Suprapubic skin (tissue), 3 donors: ENCODE results near the gene MAGI1.

ENCODE experiments used
- EP300 ChIP-seq: sonication (generic); formaldehyde crosslinking; IDR thresholded peaks from one replicate; pipeline ENCODE4 v1.6.1; 2017; ENCODE audit warnings: antibody characterized with exemption
- TF ChIP-seq, protein P1 (sequence below), 2 donors: fragments of 200-600 bp in 1 of 2; fragments of 450-650 bp in 1 of 2; sonication (generic) in 1 of 2; IDR thresholded peaks; one replicate each; pipeline ENCODE4 v1.5.1; 2016 to 2019; ENCODE audit warnings: antibody characterized with exemption in 2 of 2, mild to moderate bottlenecking in 1 of 2, moderate library complexity in 1 of 2

DNA sequence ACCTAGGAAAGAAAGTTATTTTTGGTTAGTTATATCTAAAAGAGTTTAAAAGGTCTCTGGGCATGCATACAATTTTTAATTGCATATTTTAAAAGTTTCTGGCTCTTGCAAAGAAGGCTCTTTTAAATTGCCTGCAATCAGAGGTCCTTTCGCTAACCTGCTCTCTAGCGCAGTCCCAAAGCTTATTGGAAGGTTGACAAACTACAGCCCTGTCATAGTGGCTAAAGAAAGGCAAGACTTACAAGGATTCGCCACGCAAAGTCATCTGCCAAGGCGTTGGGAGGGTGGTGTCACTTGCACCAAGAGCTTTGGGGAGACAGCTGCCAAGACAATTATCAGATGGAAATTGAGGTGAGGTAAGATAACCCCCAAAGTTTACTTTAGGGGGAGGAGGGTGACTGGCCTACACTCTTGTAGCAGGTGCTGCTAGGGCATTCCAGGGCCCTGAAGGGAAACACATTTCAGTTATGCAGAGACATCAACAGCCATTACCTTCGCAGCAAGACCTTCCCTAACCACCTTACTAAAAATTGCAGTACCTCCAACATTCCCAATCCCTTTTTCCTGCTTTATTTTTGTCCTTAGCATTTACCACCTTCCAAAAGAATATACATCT lies 606.2 kb downstream of the MAGI1 start:
- TF ChIP-seq, protein P1, sequence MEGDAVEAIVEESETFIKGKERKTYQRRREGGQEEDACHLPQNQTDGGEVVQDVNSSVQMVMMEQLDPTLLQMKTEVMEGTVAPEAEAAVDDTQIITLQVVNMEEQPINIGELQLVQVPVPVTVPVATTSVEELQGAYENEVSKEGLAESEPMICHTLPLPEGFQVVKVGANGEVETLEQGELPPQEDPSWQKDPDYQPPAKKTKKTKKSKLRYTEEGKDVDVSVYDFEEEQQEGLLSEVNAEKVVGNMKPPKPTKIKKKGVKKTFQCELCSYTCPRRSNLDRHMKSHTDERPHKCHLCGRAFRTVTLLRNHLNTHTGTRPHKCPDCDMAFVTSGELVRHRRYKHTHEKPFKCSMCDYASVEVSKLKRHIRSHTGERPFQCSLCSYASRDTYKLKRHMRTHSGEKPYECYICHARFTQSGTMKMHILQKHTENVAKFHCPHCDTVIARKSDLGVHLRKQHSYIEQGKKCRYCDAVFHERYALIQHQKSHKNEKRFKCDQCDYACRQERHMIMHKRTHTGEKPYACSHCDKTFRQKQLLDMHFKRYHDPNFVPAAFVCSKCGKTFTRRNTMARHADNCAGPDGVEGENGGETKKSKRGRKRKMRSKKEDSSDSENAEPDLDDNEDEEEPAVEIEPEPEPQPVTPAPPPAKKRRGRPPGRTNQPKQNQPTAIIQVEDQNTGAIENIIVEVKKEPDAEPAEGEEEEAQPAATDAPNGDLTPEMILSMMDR (IDR thresholded peaks at IDR 0.05), result no peak
- no peak for TF ChIP-seq EP300
